Activated CD8-positive, alpha-beta memory T cell treated with anti-CD3 and anti-CD28 coated beads, Interleukin-2, amount 50 U/mL, for 4 hours (primary cell): ENCODE measurements around the gene ATP6V0B.

Experiments
- DNase-seq: peaks from one replicate; pipeline ENCODE4 v3.0.0-alpha.2; 2020

ATP6V0B gene

DNA sequence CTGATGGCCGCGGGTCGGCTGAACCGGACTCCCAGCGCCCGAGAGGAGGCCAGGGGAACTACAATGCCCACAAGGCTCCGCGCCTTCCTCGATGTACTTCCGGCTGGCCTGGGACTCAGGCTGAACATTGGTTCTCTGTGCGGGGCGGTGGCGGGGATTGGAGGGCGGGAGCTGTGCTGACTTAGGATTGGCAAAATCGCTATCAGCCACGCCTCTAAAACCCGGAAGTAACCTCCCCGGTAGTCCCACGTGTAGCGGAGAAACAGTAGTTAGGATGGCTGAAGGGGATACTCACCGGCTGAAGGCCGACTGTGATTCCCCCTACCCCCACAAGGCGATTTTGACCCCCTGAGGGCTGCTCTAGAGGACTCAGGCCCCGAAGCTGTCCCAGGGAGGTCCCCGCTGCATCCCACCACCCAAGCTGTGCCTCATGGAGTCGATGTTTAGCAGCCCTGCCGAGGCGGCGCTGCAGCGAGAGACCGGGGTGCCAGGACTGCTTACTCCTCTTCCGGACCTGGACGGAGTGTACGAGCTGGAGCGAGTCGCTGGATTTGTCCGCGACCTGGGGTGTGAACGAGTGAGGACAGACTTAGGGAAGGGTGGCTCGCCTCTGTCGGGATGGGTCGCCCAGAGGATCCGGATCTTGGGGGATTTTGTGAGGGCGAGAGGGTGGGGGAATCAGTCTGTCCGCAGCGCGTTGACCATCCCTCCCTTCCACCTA, 4.9 kb upstream of the ATP6V0B start, which contains the start of gene DPH2:
Gene DPH2 (plus strand): TSS at position 265 of the 721 bp plus-strand sequence. CDS start 166 bp downstream, at position 431.
- peak; percentile 94 for DNase-seq

DNA sequence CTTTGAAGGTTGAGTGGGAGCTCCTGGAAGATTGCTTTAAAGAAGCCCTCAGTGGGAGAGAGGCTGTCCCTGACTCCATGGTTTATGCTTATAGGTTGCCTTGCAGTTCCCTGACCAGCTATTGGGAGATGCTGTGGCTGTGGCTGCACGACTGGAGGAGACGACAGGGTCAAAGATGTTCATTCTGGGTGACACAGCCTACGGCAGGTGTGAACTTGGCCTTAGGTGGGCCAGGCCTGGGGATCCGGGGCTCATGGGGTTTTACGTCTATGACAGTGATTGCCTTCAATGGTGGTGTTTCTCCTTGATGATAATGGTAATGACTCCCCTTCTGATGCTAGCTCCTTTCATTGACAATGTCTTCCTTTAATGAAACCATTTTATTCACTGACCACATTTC, 4.3 kb upstream of the ATP6V0B start:
- DNase-seq, result no peak

GRCh38 chr1:43970911-43971310, 3.8 kb upstream of the ATP6V0B start:
- no peak for DNase-seq

DNA sequence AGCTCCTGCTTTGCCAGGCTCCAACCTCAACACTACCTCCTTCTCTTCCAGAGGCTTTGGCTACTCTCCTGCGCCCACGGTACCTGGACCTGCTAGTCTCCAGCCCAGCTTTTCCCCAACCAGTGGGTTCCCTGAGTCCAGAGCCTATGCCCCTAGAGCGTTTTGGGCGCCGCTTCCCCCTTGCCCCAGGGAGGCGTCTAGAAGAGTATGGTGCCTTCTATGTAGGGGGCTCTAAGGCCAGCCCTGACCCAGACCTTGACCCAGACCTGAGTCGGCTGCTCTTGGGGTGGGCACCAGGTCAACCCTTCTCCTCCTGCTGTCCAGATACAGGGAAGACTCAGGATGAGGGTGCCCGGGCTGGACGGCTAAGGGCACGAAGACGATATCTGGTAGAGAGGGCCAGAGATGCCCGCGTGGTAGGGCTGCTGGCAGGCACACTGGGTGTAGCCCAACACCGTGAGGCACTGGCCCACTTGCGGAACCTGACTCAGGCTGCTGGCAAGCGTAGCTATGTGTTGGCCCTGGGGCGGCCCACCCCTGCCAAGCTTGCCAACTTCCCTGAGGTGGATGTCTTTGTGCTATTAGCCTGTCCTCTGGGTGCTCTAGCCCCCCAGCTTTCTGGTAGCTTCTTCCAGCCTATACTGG, 3.3 kb upstream of the ATP6V0B start:
- no peak for DNase-seq

DNA sequence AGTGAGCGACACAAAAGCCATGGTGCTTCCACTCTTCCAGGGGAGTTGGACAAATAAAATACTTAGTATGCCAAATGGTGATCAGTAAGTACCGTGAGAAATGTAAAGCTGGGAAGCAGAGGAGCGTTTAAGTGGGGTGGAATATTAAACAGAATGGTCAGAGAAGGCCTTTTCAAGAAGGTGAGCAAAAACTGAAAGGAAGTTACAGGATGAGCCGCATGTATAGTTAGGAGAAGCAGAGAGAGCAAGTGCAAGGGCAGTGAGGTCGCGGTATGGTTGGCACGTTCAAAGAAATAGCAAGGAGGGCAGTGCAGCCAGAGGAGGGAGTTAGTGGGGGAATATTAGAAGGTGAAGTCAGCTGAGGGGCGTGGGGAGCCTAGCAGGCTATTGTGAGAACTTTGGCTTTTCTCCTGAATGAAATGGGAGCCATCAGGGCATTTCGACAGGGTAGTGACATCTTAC, 748 bp upstream of the ATP6V0B start:
- DNase-seq, result no peak

- DNase-seq, result no peak
Observed at GRCh38 chr1:43975249-43975961, 645 bp downstream of the ATP6V0B start.

DNA sequence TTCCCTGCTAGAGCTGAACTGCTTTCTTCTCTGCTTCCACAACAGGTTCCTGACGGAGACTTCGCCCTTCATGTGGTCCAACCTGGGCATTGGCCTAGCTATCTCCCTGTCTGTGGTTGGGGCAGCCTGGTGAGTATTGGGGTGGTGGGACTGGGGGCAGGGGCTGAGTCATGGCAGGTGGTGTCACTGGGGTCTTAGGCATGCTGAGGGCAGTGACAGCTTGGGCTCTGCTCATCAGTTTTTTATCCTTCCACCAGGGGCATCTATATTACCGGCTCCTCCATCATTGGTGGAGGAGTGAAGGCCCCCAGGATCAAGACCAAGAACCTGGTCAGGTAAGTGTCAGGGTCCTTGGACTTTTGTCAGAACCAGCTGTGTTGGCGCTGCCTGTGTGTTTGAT, 1.3 kb downstream of the ATP6V0B start:
- no peak for DNase-seq

- DNase-seq, result no peak
Observed at GRCh38 chr1:43976890-43977289, 2.1 kb downstream of the ATP6V0B start.

DNA sequence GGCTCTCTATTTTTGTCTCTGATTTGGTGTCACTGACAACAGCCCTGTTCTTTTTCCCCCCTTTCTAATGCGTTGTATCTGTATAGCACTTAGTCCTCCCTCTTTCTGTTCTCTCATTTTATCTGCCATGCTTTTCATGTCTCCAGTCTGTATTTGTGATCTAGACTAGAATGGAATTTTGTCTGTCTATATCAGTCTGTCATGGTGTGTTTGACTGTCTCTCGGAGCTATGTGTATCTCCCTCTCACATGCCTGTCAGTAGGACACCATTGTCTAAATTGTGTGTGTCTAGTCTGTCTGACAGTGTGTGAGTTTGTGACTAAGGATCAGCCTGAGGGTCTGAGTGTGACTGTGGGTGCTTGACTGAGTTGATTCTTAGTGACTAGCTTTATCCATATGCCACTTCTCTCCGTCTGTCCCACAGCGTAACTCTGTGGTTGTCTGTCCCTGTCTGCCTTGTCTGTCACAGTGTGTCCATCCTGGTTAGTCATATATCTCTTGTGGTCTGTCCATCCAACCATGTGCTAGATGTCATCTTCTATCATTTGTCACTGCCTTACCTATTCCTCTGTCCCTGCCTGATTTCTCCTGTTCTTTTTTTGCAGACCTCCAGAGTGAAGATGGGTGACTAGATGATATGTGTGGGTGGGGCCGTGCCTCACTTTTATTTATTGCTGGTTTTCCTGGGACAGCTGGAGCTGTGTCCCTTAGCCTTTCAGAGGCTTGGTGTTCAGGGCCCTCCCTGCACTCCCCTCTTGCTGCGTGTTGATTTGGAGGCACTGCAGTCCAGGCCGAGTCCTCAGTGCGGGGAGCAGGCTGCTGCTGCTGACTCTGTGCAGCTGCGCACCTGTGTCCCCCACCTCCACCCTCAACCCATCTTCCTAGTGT, 2.9 kb downstream of the ATP6V0B start:
- DNase-seq, result no peak

- no peak for DNase-seq
Observed at GRCh38 chr1:43978264-43978550, 3.4 kb downstream of the ATP6V0B start.

DNA sequence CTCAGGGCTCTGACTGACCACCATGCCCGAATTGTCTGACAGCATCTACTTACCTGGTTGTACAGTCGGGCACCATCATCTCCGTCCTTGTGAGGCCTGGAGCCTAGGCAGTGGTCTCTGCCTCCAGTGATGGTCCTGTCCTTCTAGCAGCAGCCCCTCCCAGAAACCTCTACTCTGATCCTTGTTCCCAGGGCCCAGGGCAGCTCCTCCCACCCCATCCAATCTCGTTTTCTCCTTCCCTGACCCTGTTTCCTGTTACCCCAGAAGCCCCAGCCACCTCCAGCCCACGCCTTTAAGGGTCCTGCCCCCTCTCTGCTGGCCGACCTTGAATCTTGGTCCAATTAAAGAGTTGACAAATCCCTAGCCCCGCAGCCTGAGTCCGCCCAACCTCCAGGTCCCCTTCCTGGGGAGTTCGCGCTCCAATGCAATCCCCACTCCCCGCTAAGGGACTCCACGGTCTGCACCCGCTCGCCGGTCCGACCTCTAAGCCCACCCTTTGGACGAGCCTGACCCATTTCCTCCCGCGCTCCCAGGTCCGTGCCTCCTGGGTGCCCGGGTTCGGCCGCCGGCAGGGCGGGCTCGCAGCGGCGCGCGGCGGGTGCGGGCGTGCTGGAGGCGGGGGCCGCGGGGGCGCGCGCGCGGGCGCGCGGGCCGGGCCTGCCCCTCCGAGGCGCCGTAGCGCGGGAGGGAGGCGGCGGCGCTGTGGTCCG, 3.9 kb downstream of the ATP6V0B start, which contains the start of gene B4GALT2:
Gene B4GALT2 (plus strand): TSS at position 660 of the 710 bp plus-strand sequence. CDS start 1,951 bp downstream, outside the sequence.
- DNase-seq, result peak; percentile 39

- no peak for DNase-seq
Observed at GRCh38 chr1:43979261-43979527, 4.4 kb downstream of the ATP6V0B start.

DNA sequence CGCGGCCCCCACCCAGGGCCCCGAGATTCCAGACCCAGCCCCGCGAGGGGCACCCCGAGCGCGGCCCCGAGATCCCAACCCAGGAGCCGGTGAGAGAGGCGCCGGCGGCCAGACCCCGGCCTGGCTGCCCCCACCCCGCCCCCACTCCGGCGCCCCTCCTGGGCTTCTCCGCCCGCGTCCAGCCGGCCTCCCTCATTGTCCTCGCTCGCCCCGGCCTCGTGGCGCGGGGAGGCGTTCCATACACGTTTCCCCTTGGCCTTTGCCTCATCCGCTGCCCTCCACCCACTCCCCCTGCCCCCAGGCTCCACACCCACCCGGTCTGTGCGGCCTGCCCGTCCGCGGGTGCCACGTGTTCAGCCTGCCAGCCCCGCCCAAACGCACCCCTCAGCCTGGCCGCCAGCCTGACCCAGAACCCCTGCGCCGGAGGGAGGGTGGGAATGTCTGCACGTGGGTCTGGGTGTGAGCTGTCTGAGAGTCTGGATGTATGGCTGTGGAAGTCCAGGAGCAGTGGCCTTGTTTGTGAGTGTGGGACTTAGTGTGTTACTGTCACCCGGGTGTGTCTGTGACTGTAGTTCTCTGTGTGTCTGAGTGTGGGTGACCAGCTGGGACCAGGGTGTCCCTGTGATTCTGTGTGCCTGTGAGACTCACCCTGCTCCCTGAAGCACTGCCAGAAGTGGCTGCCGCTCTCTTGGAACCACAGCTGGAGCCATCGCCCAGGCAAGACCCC, 4.9 kb downstream of the ATP6V0B start:
- DNase-seq, result peak; percentile 31

GRCh38 chr1:43980255-43981134, 5.7 kb downstream of the ATP6V0B start:
- DNase-seq, result no peak

DNA sequence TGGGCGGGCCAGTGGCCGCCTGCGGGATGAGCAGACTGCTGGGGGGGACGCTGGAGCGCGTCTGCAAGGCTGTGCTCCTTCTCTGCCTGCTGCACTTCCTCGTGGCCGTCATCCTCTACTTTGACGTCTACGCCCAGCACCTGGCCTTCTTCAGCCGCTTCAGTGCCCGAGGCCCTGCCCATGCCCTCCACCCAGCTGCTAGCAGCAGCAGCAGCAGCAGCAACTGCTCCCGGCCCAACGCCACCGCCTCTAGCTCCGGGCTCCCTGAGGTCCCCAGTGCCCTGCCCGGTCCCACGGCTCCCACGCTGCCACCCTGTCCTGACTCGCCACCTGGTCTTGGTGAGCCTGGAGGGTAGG, 6.4 kb downstream of the ATP6V0B start:
- DNase-seq, result no peak

DNA sequence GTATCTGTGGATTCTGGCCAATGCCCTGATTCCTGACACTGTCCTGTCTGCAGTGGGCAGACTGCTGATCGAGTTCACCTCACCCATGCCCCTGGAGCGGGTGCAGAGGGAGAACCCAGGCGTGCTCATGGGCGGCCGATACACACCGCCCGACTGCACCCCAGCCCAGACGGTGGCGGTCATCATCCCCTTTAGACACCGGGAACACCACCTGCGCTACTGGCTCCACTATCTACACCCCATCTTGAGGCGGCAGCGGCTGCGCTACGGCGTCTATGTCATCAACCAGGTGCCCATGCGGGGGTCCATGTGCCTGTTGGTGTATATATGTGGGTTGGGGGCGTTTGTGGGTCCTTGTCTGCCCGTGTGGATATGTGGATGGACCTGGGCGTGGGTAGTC, 6.9 kb downstream of the ATP6V0B start:
- no peak for DNase-seq

- no peak for DNase-seq
Observed at GRCh38 chr1:43982241-43982640, 7.5 kb downstream of the ATP6V0B start.

DNA sequence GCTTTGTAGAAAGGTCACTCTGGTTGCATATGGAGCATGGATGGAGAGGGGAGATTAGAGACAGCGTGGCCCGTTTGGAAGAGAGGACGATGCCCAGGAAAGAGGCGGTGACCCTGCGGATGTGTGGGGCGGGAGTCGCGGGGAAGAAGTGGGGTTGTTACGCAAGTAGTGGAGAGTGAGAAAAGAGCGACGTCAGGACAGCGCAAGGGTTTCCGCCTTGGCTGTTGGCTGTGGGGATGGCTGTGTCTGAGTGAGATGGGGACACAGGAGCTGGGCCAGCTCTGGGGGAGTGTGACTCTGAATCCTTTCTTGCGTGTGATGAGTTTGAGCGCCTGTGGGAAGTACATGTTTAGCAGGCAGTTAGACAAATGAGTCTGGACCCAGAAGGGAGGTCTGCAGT, 8.0 kb downstream of the ATP6V0B start:
- DNase-seq, result no peak

GRCh38 chr1:43983253-43983899, 8.6 kb downstream of the ATP6V0B start:
- no peak for DNase-seq

DNA sequence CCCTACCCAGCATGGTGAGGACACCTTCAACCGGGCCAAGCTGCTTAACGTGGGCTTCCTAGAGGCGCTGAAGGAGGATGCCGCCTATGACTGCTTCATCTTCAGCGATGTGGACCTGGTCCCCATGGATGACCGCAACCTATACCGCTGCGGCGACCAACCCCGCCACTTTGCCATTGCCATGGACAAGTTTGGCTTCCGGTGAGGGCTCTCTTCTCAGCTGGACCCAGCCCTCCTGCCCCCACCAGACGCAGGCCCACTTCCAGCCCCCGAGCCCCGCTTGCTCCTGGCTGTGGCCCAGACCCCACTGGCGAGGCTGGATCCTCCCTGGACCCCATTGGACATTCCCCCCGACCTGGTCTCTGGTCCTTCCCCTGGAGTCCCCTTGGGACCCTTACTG, 10.1 kb downstream of the ATP6V0B start:
- no peak for DNase-seq
